T-helper 1 cell treated with Interleukin-12 subunit alpha and Interleukin-12 subunit beta and Interleukin-4 antibody, amounts not matched to agents 30 μg/mL and 1 μg/mL, for 36 hours (primary cell): ENCODE data around the gene SHISA8.

Source experiments
- H3K27ac Mint-ChIP-seq: one replicate; pipeline ENCODE4 v1.8.0; 2021; ENCODE audit warnings: mild to moderate bottlenecking, mixed read lengths
- H3K27me3 Mint-ChIP-seq: one replicate; pipeline ENCODE4 v1.8.0; 2021; ENCODE audit warnings: low read depth, mixed read lengths
- H3K36me3 Mint-ChIP-seq: one replicate; pipeline ENCODE4 v1.8.0; 2021; ENCODE audit warnings: low read depth, mixed read lengths
- H3K4me1 Mint-ChIP-seq: one replicate; pipeline ENCODE4 v1.8.0; 2021; ENCODE audit warnings: low read depth, mixed read lengths
- H3K4me3 Mint-ChIP-seq: one replicate; pipeline ENCODE4 v1.8.0; 2021; ENCODE audit warnings: mild to moderate bottlenecking, moderate library complexity, mixed read lengths
- H3K9me3 Mint-ChIP-seq: one replicate; pipeline ENCODE4 v1.8.0; 2021; ENCODE audit warnings: mixed read lengths

The SHISA8 gene

GRCh38 chr22:41923595-41924276 is 8.9 kb upstream of the SHISA8 start:
- no peak overlapping the region for H3K4me3 Mint-ChIP-seq
- H3K36me3 Mint-ChIP-seq: peaks cover 2% of the 10 kb centered on the region
- peaks cover 10% of the 10 kb centered on the region for H3K4me1 Mint-ChIP-seq
- H3K9me3 Mint-ChIP-seq: no peaks in the 10 kb centered on the region
- H3K27me3 Mint-ChIP-seq: peaks cover 23% of the 10 kb centered on the region
- H3K27ac Mint-ChIP-seq: no peak overlapping the region

GRCh38 chr22:41922940-41923594 is 8.2 kb upstream of the SHISA8 start:
- H3K36me3 Mint-ChIP-seq: peaks cover 2% of the 10 kb centered on the region
- no peak overlapping the region for H3K4me3 Mint-ChIP-seq
- H3K9me3 Mint-ChIP-seq: no peaks in the 10 kb centered on the region
- peaks cover 13% of the 10 kb centered on the region for H3K4me1 Mint-ChIP-seq
- no peak overlapping the region for H3K27ac Mint-ChIP-seq
- H3K27me3 Mint-ChIP-seq: peaks cover 28% of the 10 kb centered on the region

- Mint-ChIP-seq H3K4me3 (no peak overlapping the region), H3K27ac (no peak overlapping the region), H3K4me1 (peaks cover 15% of the 10 kb centered on the region)
These were observed 7.5 kb upstream of the SHISA8 start for GRCh38 chr22:41922328-41922727.

GRCh38 chr22:41920271-41920976 is 5.5 kb upstream of the SHISA8 start:
- Mint-ChIP-seq H3K27me3 (peaks cover 34% of the 10 kb centered on the region), H3K4me3 (peak overlapping the region; percentile 48), H3K27ac (no peak overlapping the region), H3K4me1 (peaks cover 15% of the 10 kb centered on the region), H3K9me3 (no peaks in the 10 kb centered on the region), H3K36me3 (peaks cover 2% of the 10 kb centered on the region)

More at GRCh38 chr22:41922328-41922727, 7.5 kb upstream of the SHISA8 start:
- peaks cover 2% of the 10 kb centered on the region for H3K36me3 Mint-ChIP-seq
- peaks cover 25% of the 10 kb centered on the region for H3K27me3 Mint-ChIP-seq
- H3K9me3 Mint-ChIP-seq: no peaks in the 10 kb centered on the region

GRCh38 chr22:41919357-41920224 is 4.7 kb upstream of the SHISA8 start:
- Mint-ChIP-seq H3K4me3 (peak overlapping the region; percentile 51), H3K36me3 (no peaks in the 10 kb centered on the region), H3K27ac (no peak overlapping the region), H3K4me1 (peaks cover 13% of the 10 kb centered on the region), H3K27me3 (peaks cover 31% of the 10 kb centered on the region), H3K9me3 (no peaks in the 10 kb centered on the region)

GRCh38 chr22:41917903-41918791 is 3.3 kb upstream of the SHISA8 start:
- H3K36me3 Mint-ChIP-seq: no peaks in the 10 kb centered on the region
- H3K4me1 Mint-ChIP-seq: peaks cover 14% of the 10 kb centered on the region
- peaks cover 35% of the 10 kb centered on the region for H3K27me3 Mint-ChIP-seq
- no peak overlapping the region for H3K27ac Mint-ChIP-seq
- no peaks in the 10 kb centered on the region for H3K9me3 Mint-ChIP-seq
- no peak overlapping the region for H3K4me3 Mint-ChIP-seq

GRCh38 chr22:41917375-41917902 is 2.6 kb upstream of the SHISA8 start:
- Mint-ChIP-seq H3K4me1 (peaks cover 14% of the 10 kb centered on the region), H3K9me3 (no peaks in the 10 kb centered on the region), H3K27me3 (peaks cover 42% of the 10 kb centered on the region), H3K36me3 (no peaks in the 10 kb centered on the region), H3K27ac (no peak overlapping the region), H3K4me3 (no peak overlapping the region)

GRCh38 chr22:41916745-41917358 is 2.0 kb upstream of the SHISA8 start:
- Mint-ChIP-seq H3K27me3 (peaks cover 48% of the 10 kb centered on the region), H3K36me3 (no peaks in the 10 kb centered on the region)

GRCh38 chr22:41915786-41916493 is 1.1 kb upstream of the SHISA8 start:
- no peaks in the 10 kb centered on the region for H3K9me3 Mint-ChIP-seq
- H3K4me1 Mint-ChIP-seq: peaks cover 19% of the 10 kb centered on the region
- no peak overlapping the region for H3K27ac Mint-ChIP-seq
- peak overlapping the region; percentile 10 for H3K4me3 Mint-ChIP-seq
- no peaks in the 10 kb centered on the region for H3K36me3 Mint-ChIP-seq
- H3K27me3 Mint-ChIP-seq: peaks cover 56% of the 10 kb centered on the region

More at GRCh38 chr22:41916745-41917358, 2.0 kb upstream of the SHISA8 start:
- H3K4me1 Mint-ChIP-seq: peaks cover 14% of the 10 kb centered on the region
- H3K27ac Mint-ChIP-seq: no peak overlapping the region
- H3K9me3 Mint-ChIP-seq: no peaks in the 10 kb centered on the region
- H3K4me3 Mint-ChIP-seq: no peak overlapping the region

GRCh38 chr22:41914611-41915034 is 251 bp downstream of the SHISA8 start:
- no peaks in the 10 kb centered on the region for H3K9me3 Mint-ChIP-seq
- H3K27ac Mint-ChIP-seq: no peak overlapping the region
- H3K4me3 Mint-ChIP-seq: no peak overlapping the region
- H3K27me3 Mint-ChIP-seq: peaks cover 56% of the 10 kb centered on the region
- H3K4me1 Mint-ChIP-seq: peaks cover 19% of the 10 kb centered on the region
- H3K36me3 Mint-ChIP-seq: no peaks in the 10 kb centered on the region

- Mint-ChIP-seq H3K9me3 (no peaks in the 10 kb centered on the region), H3K36me3 (peaks cover 2% of the 10 kb centered on the region), H3K4me3 (no peak overlapping the region), H3K27ac (no peak overlapping the region), H3K4me1 (peaks cover 18% of the 10 kb centered on the region), H3K27me3 (peaks cover 60% of the 10 kb centered on the region)
These were observed 886 bp downstream of the SHISA8 start for GRCh38 chr22:41913842-41914534.
